GM21360 (cell line): Measurements from ENCODE around the gene WDR7.
A peak's percentile ranks its signal among the peaks of the same experiment; 100 is the strongest.

Experiments used
- ATAC-seq: cut with Tn5 transposase; IDR thresholded peaks from one replicate; pipeline ENCODE4 v1.9.1; 2021; ENCODE audit warnings: mild to moderate bottlenecking, moderate library complexity; ENCODE audit not compliant: unreplicated experiment

WDR7 gene

GRCh38 chr18:56650944-56651770, at the start of gene WDR7:
Gene WDR7, plus strand, starts transcription at chr18:56651359. Its CDS starts 21,157 bp downstream, at chr18:56672516.
- peak; percentile 95 for ATAC-seq

GRCh38 chr18:56606618-56607017, 44.5 kb upstream of the WDR7 start:
- ATAC-seq, result no peak

GRCh38 chr18:56615738-56616520, 35.2 kb upstream of the WDR7 start:
- no peak for ATAC-seq

GRCh38 chr18:56627991-56628390, 23.2 kb upstream of the WDR7 start:
- no peak for ATAC-seq

GRCh38 chr18:56632070-56633022, 18.8 kb upstream of the WDR7 start:
- no peak for ATAC-seq

GRCh38 chr18:56635007-56635406, 16.2 kb upstream of the WDR7 start:
- no peak for ATAC-seq

- no peak for ATAC-seq
Measured at GRCh38 chr18:56637176-56637575, 14.0 kb upstream of the WDR7 start.

GRCh38 chr18:56637711-56638231, 13.4 kb upstream of the WDR7 start:
- ATAC-seq, result peak; percentile 23

GRCh38 chr18:56638232-56639103, 12.7 kb upstream of the WDR7 start, which contains the start of gene TXNL1:
Gene TXNL1, minus strand, starts transcription at chr18:56638592. Its CDS starts 152 bp downstream, at chr18:56638440.
- ATAC-seq, result peak; percentile 97

- no peak for ATAC-seq
Measured at GRCh38 chr18:56639104-56639381, 12.1 kb upstream of the WDR7 start.

- no peak for ATAC-seq
Measured at GRCh38 chr18:56639571-56639970, 11.6 kb upstream of the WDR7 start.

- ATAC-seq, result no peak
Measured at GRCh38 chr18:56641714-56642337, 9.3 kb upstream of the WDR7 start.

- ATAC-seq, result no peak
Measured at GRCh38 chr18:56643381-56643780, 7.8 kb upstream of the WDR7 start.

GRCh38 chr18:56645415-56646016, 5.6 kb upstream of the WDR7 start:
- no peak for ATAC-seq

- no peak for ATAC-seq
Measured at GRCh38 chr18:56647071-56647470, 4.1 kb upstream of the WDR7 start.

- no peak for ATAC-seq
Measured at GRCh38 chr18:56647951-56648893, 2.9 kb upstream of the WDR7 start.

GRCh38 chr18:56649996-56650395, 1.2 kb upstream of the WDR7 start:
- no peak for ATAC-seq

- ATAC-seq, result no peak
Measured at GRCh38 chr18:56651771-56652092, 573 bp downstream of the WDR7 start.
